Endometrial microvascular endothelial cells (primary cell): ENCODE measurements around the gene ZNF48. TPM values are rescaled to one million over a fixed set of nuclear protein-coding genes. Genes with fewer than 3 reads are reported as not detected.

ENCODE experiments used
- in situ Hi-C: cut with HindIII; loops from 2 replicates; pipeline ENCODE4 v1.10.0; 2017; ENCODE audit warnings: low sequenced_read_pairs, low pct_unique_long_range_greater_than_20kb; ENCODE audit errors: inconsistent ontology term
- total RNA-seq: library from RNA; depleted of rRNA; stranded (reverse); fragments of >200 nt; gene quantifications from one replicate; pipeline ENCODE4 v1.2.3, GENCODE V29; 2015; ENCODE audit errors: inconsistent ontology term

The ZNF48 gene
- total RNA-seq, 1 donor from 2014 or later, result 5.8 TPM

DNA sequence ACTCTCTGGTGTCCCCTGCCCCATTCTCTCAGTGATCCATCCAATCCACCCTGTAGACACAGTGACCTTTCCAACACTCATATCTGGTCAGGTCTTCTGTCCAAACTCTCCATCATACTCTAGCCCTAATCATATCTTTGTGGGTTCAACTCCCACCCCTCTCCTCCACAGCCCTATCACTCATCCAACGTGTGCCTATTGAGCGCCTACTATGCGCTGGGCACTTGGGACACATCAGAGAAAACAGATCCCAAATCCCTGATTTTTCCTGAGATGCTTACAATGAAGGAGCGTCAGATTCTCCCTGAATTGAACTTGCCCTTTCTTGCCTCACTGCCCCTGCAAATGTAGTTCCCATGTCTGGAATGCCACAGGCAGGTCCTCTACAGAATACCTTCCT lies 32.8 kb downstream of the ZNF48 start:
- in situ Hi-C loops, result no loop called here

DNA sequence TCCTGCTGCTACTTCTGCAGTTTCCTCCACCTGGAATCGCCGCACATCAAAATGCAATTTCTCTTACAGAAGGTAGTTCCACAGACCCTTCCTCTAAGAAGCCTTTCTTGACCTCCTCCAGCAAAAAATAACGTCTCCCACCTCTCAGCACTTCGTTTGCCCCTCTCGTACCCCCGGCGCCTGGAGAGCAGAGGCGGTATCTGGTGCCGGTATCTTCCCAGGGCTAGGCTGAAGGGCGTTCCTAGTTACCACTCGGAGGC lies 34.1 kb downstream of the ZNF48 start:
- in situ Hi-C loops, result no loop called here

DNA sequence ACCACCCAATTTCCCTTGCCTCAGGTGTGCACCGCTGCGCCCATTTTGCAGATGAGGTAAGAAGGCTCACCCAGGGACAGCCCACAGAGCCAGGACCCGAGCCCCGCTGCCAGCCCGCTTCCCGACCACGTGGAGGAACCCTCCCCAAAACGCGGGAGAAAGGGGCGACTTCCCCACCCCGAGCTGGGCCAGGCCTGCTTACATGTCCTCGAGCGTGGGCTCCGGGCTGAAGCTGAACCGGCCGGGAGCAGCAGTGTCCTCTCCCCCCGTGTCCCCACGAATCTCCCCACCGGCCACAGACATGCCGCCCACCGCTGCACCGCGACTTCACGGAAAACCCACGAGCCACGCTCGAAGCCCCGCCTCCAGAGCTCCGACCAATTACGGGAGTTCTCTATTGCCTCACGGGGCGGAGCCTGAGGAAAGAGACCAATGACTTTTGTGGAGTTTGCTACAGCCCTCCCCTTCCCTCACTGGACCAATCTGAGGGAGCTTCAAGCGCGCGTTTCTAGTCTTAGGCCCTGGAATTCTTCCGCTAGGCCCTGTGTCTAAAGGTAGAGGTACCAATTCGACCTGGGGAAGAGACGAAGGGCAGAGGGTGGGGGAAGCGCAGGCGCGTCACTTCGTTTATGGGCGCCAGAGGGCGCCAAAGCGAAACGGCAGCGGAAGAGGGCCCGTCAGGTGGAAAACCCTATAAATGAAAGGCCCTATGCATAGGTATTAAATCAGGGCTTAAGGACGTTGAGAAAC lies 34.6 kb downstream of the ZNF48 start, which contains the start of gene DCTPP1:
Gene DCTPP1, minus strand, starts transcription at position 353 of the 750 bp plus-strand sequence. Its CDS starts 50 bp downstream, at position 303.
- in situ Hi-C loops, result no loop called here

DNA sequence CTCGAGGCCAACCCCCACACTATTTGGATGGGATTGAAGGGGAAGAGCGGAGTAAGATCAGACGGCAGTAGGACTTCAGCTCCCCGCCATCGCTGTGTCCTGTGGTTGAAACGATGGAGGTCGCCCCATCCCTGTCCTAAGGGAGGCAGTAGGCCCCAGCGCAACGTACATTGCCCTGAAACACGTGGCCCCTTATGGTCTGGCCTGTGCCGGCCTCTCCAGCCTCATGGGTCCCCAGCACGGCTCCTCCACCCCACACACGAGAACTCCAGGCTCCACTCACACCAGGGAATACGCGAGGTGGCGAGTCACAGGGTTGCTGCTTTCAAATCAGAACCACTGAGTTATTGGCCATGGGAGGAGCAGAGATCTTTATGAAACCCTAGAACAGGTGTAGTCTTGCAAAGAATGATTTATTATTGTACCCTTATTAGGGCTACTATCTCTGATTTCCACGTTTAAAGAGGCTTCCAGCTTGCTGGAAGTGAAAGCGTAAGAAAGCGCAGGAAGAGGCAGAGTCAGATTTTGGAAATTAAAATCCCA lies 35.3 kb downstream of the ZNF48 start:
- in situ Hi-C loops, result no loop called here

DNA sequence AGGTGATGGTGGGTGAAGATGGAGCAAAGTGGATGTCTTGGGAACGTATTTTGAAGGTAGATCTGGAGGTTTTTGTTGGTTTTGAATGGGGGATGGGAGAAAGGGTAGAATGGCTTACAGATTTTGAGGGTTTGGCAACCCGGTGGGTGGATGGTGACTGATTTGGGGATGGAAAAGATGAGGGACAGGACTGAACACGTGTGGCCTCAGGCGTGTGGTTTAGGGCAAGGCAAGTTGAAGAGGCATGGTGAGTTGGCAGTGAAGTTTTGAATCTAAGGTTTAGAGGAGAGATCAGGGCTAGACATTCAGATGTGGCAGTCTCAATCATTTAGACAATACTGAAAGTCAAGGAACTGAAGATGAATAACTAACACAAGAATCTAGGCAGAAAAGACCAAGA lies 39.6 kb downstream of the ZNF48 start:
- in situ Hi-C loops, result no loop called here

DNA sequence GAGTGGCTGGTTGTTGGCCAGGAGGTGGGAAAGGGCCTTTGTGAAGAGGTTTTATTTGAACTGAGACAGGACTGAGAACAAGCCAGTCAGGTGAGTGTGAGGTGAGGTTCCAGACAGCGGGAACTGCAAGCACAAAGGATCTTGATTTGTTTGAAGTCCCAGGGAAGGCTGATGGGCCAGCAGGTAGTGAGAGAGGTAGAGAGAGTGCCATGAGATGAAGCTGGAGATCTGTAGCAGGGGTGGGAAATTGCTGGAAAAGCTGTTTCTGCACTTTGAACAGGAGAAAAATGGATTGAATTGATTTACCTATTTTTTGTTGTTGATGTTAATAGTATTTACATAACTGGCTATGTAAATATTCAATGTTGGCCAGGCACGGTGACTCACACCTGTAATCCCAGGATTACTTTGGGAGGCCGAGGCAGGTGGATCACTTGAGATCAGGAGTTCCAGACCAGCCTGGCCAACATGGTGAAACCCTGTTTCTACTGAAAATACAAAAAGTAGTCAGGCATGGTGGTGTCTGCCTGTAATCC lies 42.4 kb downstream of the ZNF48 start:
- in situ Hi-C loops, result no loop called here

DNA sequence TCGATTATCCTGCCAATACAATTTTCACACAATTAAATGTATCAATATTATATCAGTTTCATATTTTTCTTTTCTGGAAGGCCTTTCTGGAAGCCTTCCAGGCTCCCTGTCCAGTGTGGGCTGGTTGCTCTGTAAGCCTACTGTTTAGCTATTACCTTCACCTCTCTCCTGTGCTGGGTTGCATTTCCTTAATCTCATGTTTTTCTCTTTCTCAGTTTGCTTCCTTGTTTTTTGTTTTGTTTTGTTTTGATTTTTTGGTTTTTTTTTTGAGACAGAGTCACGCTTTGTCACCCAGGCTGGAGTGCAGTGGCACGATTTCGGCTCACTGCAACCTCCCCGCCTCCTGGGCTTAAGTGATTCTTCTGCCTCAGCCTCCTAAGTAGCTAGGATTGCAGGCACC lies 43.6 kb downstream of the ZNF48 start:
- in situ Hi-C loops, result no loop called here

DNA sequence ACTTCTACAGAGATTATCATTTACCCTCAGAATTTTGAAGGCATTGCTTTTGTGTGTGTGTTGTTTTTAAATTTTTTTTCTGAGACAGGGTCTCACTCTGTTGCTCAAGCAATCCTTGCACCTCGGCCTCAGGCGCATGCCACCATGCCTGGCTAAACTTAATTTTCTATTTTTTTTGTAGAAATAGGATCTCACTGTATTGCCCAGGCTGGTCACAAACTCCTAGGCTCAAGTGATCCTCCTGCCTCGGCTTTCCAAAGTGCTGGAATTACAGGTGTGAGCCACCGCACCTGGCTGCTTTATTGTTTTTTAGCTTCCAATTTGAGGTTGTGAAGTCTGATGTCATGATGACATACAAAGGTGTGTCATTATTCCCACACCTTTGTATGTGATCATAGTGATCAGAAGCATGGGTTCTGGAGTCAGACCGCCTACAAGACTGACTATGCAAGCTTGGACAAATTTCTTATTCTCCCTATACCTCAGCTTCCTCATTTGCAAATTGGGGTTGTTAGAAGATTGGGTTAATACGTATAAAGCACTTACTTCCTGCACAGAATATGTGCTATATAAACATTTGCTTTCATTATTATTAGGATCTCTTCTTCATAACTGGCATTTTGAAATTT lies 44.6 kb downstream of the ZNF48 start:
- in situ Hi-C loops, result no loop called here

- in situ Hi-C loops, result no loop called here
Observed at GRCh38 chr16:30443631-30444030, 48.4 kb downstream of the ZNF48 start.

- in situ Hi-C loops, result no loop called here
Observed at GRCh38 chr16:30444231-30445148, 49.3 kb downstream of the ZNF48 start.

DNA sequence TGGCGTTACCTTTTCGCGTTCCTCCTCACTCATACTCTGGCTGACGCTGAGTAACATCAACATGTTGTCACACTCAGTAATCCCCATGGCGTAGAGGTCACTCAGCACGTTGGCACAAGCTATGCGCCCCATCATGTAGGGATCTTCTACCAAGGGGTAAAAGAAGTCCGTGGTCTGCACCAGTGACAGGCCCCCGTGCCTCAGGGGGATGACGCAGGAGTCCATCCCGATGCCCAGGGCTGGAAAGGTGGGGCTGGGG lies 49.9 kb downstream of the ZNF48 start:
- in situ Hi-C loops, result no loop called here

DNA sequence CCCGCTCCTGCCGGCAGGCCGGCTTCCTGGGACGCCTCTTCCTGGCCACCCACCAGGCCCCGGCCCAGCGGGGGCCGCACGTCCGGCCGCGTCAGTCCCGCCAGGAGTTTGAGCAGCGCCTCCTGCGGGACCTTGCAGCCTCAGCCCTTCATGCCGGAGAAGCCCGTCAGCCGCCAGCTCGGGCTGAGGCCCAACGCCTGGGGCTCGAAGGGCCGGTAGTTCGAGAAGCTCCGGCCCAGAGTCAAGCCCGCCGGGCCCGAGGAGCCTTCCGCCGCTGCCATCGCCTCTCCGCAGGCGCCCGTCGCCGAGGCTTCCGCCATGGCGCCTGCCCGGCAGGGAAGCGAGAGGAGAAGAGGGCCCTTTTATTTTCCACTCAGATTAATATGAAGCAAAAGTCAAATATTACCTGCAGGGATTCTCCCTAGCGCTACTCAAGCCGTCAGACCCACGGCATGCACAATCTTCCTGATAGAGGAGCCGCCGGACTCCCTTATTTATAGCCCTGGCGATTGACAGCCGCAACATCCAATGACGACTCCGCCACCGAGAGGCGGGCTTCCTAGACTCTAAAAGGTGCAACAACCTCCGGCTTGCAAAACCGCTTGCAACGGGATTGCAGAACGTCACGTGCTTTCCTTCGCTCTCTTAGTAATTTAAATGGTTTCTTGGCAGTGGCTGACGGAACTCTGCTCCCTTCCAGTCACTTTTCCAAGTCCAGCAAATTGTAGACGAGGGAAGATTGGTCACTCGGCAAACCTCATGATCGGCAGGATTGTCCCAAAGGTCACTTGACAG lies 50.4 kb downstream of the ZNF48 start, which contains the start of gene SEPHS2:
Gene SEPHS2, minus strand, starts transcription at position 467 of the 795 bp plus-strand sequence. Its CDS starts 147 bp downstream, at position 320.
- in situ Hi-C loops, result no loop called here

GRCh38 chr16:30446203-30446595 lies 51.0 kb downstream of the ZNF48 start:
- in situ Hi-C loops, result no loop called here

GRCh38 chr16:30447512-30448226 lies 52.4 kb downstream of the ZNF48 start:
- in situ Hi-C loops, result no loop called here

GRCh38 chr16:30449116-30449435 lies 53.9 kb downstream of the ZNF48 start:
- in situ Hi-C loops, result no loop called here
